Gastroesophageal sphincter (tissue), 4 donors: Measurements from ENCODE around the gene EML3. TPM values are rescaled to one million over a fixed set of nuclear protein-coding genes. Genes with fewer than 3 reads are reported as not detected.
A peak's percentile ranks its signal among the peaks of the same experiment; 100 is the strongest.

ENCODE experiments used
- ATAC-seq: fragments of 150-250 bp; one replicate; pipeline ENCODE4 v1.9.1; 2016; ENCODE audit warnings: mild to moderate bottlenecking, moderate library complexity
- H3K27ac ChIP-seq, 4 donors: fragments of 200-600 bp; sonication (generic) in 3 of 4; 1 replicate in 3 of 4; 2 replicates in 1 of 4; pipeline ENCODE4 v1.5.1; 2016 to 2019
- H3K27me3 ChIP-seq: fragments of 200-600 bp; sonication (generic); one replicate; pipeline ENCODE4 v1.5.1; 2019
- H3K36me3 ChIP-seq, 2 donors: fragments of 200-600 bp; sonication (generic); one replicate each; pipeline ENCODE4 v1.5.1; 2019; ENCODE audit warnings: control low read depth in 1 of 2
- H3K4me1 ChIP-seq, 3 donors: fragments of 200-600 bp; sonication (generic); 1 replicate in 2 of 3; 2 replicates in 1 of 3; pipeline ENCODE4 v1.5.1; 2016 to 2019; ENCODE audit warnings: control low read depth in 2 of 3
- H3K4me3 ChIP-seq, 2 donors: fragments of 200-600 bp; sonication (generic); one replicate each; pipeline ENCODE4 v1.5.1; 2019; ENCODE audit warnings: mild to moderate bottlenecking in 1 of 2, moderate library complexity in 1 of 2
- H3K9me3 ChIP-seq, 3 donors: fragments of 200-600 bp; sonication (generic); one replicate each; pipeline ENCODE4 v1.5.1; 2017 to 2019; ENCODE audit warnings: control low read depth in 2 of 3
- EP300 ChIP-seq: sonication (generic); formaldehyde crosslinking; IDR thresholded peaks from one replicate; pipeline ENCODE4 v1.6.1; 2017; ENCODE audit warnings: antibody characterized with exemption, mild to moderate bottlenecking
- POLR2A ChIP-seq, 2 donors: fragments of 450-650 bp; IDR thresholded peaks; one replicate each; pipeline ENCODE4 v1.6.1; 2017; ENCODE audit warnings: antibody characterized with exemption in 2 of 2, mild to moderate bottlenecking in 2 of 2, moderate library complexity in 1 of 2
- POLR2AphosphoS5 ChIP-seq: sonication (generic); formaldehyde crosslinking; IDR thresholded peaks from one replicate; pipeline ENCODE4 v1.6.1; 2017; ENCODE audit warnings: antibody characterized with exemption
- WGBS, 2 donors: methylation state at CpG; one replicate each; pipeline ENCODE4 v1.1.5; 2018; ENCODE audit warnings: low coverage in 1 of 2; 5-methylcytosine and 5-hydroxymethylcytosine counted together
- total RNA-seq, 4 donors: library from RNA; depleted of rRNA; stranded (reverse); fragments of >200 nt; gene quantifications; one replicate each; pipeline ENCODE4 v1.1.0, GENCODE V29; 2016
- TF ChIP-seq, protein P1 (sequence below), 4 experiments: fragments of 200-600 bp in 2 of 4; fragments of 450-650 bp in 2 of 4; sonication (generic) in 1 of 4; IDR thresholded peaks; one replicate each; pipeline ENCODE4 v1.5.1; 2017 to 2019; ENCODE audit warnings: antibody characterized with exemption in 4 of 4, mild to moderate bottlenecking in 2 of 4, moderate library complexity in 2 of 4

EML3 gene
- total RNA-seq, 4 donors from 2014 or later, result 25.4 to 36.7 (median 31.9) TPM

DNA sequence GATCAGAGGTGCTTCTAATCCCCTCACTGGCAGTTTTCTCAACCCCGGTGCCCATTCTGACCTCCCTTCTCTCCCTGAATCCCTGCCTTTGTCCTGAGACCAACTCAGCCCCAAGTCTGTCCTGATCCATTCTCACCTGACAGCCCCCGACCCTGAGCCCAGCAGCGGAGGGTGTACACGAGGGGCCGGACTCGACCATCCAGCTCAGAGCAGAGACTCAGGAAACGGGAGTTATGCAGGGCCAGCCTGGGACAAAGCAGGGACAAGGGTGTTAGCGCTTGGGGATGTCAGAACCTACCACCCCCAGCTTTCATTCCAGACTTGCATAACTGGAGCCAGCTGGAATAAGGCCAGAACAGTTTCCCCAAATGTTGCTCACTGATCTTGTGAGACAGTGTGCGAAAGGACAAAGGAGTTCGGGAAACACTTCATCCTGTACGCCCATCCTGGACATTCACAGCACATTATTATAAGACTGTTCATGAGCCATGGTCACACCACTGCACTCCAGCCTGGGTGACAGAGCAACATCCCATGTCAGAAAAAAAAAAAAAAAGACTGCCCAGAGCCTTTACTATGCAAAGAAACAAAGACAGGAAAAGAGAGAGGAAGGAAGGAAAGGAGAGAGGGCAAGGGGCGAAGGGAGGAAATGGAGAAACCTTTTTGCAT is 35.4 kb downstream of the EML3 start:
- Histone ChIP-seq H3K4me3 (no peak overlapping the region), H3K27me3 (no peaks in the 10 kb centered on the region), H3K36me3 (peaks cover 0 to 68% of the 10 kb centered on the region in 2 donors), H3K9me3 (no peaks in the 10 kb centered on the region), H3K27ac (peak overlapping the region in 3 of 4 donors; percentile 66 to 94 (median 93)), H3K4me1 (peaks cover 0 to 37% (median 21%) of the 10 kb centered on the region in 3 donors)
- ATAC-seq, result no peak
- TF ChIP-seq POLR2AphosphoS5 (peak; percentile 37), EP300 (no peak)
- 63 to 78% methylated on average over 5 to 6 of the region's 12 CpGs for WGBS, 2 donors

DNA sequence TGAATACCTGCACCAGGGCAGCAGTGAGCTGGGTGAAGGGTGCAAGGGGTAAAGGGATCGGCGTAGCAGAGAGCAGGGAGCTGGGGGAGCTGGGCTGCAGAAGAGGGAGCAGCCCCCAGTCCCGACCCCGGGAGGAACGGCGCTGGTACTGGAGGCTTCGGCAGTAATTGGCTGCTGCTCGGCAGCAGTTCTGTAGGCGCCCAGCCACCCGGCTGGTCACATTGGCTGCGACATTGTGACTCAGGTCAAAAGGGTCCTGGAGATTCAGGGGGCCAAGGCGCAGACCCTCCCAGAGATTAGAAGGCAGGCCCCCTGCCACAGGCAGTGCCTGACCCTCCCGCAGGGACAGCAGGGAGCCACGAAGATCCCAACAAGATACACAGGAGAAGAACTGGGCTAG is 36.7 kb downstream of the EML3 start:
- no peak for ATAC-seq
- no CpG with 5 or more reads among the region's 14 CpGs for WGBS, 2 donors
- peaks cover 0 to 51% (median 21%) of the 10 kb centered on the region in 3 donors for H3K4me1 ChIP-seq
- peaks cover 0 to 68% of the 10 kb centered on the region in 2 donors for H3K36me3 ChIP-seq
- H3K4me3 ChIP-seq, result no peak overlapping the region
- TF ChIP-seq POLR2A (IDR thresholded peaks at IDR 0.05) (no peak), EP300 (no peak), POLR2AphosphoS5 (no peak)
- TF ChIP-seq, protein P1, sequence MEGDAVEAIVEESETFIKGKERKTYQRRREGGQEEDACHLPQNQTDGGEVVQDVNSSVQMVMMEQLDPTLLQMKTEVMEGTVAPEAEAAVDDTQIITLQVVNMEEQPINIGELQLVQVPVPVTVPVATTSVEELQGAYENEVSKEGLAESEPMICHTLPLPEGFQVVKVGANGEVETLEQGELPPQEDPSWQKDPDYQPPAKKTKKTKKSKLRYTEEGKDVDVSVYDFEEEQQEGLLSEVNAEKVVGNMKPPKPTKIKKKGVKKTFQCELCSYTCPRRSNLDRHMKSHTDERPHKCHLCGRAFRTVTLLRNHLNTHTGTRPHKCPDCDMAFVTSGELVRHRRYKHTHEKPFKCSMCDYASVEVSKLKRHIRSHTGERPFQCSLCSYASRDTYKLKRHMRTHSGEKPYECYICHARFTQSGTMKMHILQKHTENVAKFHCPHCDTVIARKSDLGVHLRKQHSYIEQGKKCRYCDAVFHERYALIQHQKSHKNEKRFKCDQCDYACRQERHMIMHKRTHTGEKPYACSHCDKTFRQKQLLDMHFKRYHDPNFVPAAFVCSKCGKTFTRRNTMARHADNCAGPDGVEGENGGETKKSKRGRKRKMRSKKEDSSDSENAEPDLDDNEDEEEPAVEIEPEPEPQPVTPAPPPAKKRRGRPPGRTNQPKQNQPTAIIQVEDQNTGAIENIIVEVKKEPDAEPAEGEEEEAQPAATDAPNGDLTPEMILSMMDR (IDR thresholded peaks at IDR 0.05), result no peak
- H3K27me3 ChIP-seq, result no peaks in the 10 kb centered on the region
- no peaks in the 10 kb centered on the region for H3K9me3 ChIP-seq
- peak overlapping the region in 3 of 4 donors; percentile 66 to 94 (median 93) for H3K27ac ChIP-seq

DNA sequence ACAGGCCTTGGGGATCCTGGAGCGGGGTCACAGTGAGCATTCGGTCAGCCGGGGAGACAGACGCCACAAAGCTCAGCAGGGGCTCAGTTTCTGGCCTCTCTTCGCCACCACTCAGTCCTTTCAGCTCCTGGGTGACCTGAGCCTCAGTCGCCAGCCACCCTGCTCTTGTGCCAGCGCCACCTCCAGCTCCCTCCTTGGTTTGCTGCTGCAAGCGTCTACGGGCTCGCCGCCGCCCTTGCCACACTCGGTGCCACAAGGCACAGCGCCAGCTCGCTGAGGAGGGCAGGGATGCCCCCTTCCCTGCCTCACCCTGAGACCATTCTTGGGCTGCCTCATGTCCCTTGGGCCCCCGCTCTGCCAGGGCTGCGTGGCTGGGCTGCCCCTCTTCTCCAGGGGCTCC is 37.4 kb downstream of the EML3 start:
- WGBS, 2 donors, result 53 to 88% methylated on average over 6 to 8 of the region's 17 CpGs
- peaks cover 0 to 57% (median 21%) of the 10 kb centered on the region in 3 donors for H3K4me1 ChIP-seq
- H3K36me3 ChIP-seq, result peaks cover 0 to 71% of the 10 kb centered on the region in 2 donors
- no peak for ATAC-seq
- H3K4me3 ChIP-seq, result peak overlapping the region; percentile 55 to 65
- TF ChIP-seq POLR2A (IDR thresholded peaks at IDR 0.05), result no peak
- TF ChIP-seq, protein P1 (IDR thresholded peaks at IDR 0.05), result no peak
- TF ChIP-seq POLR2AphosphoS5, result no peak
- TF ChIP-seq EP300, result no peak
- H3K27ac ChIP-seq, result peak overlapping the region in 3 of 4 donors; percentile 92 to 94 (median 93)
- no peaks in the 10 kb centered on the region for H3K27me3 ChIP-seq
- H3K9me3 ChIP-seq, result no peaks in the 10 kb centered on the region

DNA sequence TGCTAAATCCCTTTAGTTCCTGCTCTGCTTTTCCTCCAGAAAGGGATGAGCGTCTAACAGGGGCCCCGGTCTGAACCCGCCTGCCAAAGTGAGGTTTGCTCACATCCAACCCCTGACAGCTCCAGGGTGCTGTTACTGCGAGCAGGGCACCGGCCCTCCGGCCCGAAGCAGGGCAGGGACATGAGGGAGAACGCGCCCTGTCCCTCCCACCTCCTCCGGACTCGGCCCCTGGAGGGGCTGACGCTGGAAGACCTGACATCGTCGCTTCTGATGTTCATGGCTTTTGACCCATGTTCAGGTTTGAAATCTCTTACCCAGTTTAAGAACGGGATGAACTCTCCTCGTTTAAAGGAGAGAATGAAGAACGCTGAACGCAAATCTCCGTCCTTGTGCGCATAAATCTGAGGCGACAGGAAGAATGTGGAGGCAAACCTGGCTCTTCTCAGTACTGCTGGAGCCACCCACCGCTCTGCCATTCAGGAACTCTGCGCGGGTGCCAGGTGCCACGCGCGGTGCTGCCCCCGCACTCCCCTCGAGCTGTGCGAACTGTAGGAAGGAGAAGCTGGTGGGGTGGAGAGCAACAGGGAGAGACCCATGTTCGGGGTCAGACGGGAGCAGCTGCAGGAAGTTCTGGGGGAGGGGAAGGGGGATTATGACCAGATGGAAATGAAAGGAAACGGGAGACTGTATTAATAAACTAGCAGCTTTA is 38.1 kb downstream of the EML3 start:
- ATAC-seq, result peak; percentile 32
- Histone ChIP-seq H3K27ac (peak overlapping the region; percentile 78 to 94 (median 92)), H3K4me1 (peaks cover 0 to 64% (median 21%) of the 10 kb centered on the region in 3 donors), H3K9me3 (no peaks in the 10 kb centered on the region), H3K4me3 (peak overlapping the region; percentile 55 to 65), H3K36me3 (peaks cover 0 to 71% of the 10 kb centered on the region in 2 donors), H3K27me3 (no peaks in the 10 kb centered on the region)
- 0% methylated on average over 1 to 3 of the region's 33 CpGs for WGBS, 2 donors
- TF ChIP-seq POLR2A (IDR thresholded peaks at IDR 0.05), result no peak
- TF ChIP-seq, protein P1 (IDR thresholded peaks at IDR 0.05), result no peak
- TF ChIP-seq POLR2AphosphoS5, result no peak
- TF ChIP-seq EP300, result no peak

DNA sequence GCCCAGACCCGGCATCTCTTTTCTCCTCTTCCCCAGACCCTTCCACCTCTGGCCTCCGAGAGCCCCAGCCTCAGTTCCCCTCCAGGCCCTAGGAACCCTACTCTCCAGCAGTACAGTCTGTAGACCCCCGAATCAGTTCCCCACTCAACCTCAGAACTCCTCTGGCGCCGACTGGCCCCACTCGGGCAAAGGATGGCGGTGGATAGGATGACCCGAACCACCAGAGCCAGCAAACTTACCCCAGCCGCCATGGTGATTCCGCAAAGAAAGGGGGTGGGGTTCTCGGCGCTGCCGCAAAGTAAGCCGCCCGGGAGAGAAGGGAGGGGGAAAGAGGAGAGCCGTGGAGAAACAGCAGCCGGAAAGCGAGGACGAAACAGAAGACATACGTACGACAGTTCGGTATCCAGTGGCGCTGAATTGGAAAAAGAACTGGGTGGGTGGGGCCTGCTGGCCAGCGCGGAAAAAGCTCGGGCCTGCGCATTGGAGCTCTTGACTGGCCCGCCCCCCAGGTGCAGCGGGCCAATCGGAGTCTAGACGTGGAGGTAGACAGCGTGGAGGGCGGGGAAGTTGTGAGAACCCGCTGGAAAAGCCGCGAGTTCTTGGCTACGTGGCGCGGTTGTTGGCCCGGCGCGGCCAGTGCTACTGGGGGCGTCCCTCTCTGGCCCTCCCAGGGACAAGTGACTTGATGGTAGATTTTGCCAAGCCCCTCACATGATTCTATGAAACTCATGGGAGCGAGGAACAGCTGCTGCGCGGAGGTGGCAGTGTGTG is 38.8 kb downstream of the EML3 start, which contains the start of gene EEF1G:
EEF1G (minus strand) TSS at position 300 of the 771 bp plus-strand sequence; CDS start at position 251, 49 bp downstream.
- TF ChIP-seq, protein P1 (IDR thresholded peaks at IDR 0.05), result peak in 1 of 4 experiments; percentile 8
- peak; percentile 58 to 77 for TF ChIP-seq POLR2A (IDR thresholded peaks at IDR 0.05)
- TF ChIP-seq POLR2AphosphoS5, result peak; percentile 64
- TF ChIP-seq EP300, result no peak
- Histone ChIP-seq H3K27ac (peak within 1 kb of the TSS; percentile 78 to 94 (median 92)), H3K36me3 (peaks cover 0 to 71% of the 10 kb centered on the region in 2 donors), H3K4me3 (peak within 1 kb of the TSS; percentile 65 to 78), H3K9me3 (no peaks in the 10 kb centered on the region), H3K27me3 (no peaks in the 10 kb centered on the region), H3K4me1 (peaks cover 0 to 70% (median 21%) of the 10 kb centered on the region in 3 donors)
- WGBS, 2 donors, result 1% methylated on average over 16 to 24 of the region's 46 CpGs
- peak; percentile 98 for ATAC-seq
